DND-41 (cell line): ENCODE measurements around the gene DNA2.

Experiments
- EZH2 ChIP-seq: IDR thresholded peaks from 3 replicates; pipeline ENCODE4 v1.6.1; 2012; ENCODE audit warnings: borderline replicate concordance, low read depth, mild to moderate bottlenecking, moderate library complexity, low read length, inconsistent platforms; ENCODE audit not compliant: severe bottlenecking
- TF ChIP-seq, protein P1 (sequence below): IDR thresholded peaks from 2 replicates; pipeline ENCODE4 v1.5.1; 2012; ENCODE audit warnings: borderline replicate concordance, low read length, moderate library complexity, mild to moderate bottlenecking; ENCODE audit not compliant: poor library complexity, severe bottlenecking; ENCODE audit errors: extremely low read depth

GRCh38 chr10:68471586-68472408 lies at the start of gene DNA2:
- TF ChIP-seq, protein P1, sequence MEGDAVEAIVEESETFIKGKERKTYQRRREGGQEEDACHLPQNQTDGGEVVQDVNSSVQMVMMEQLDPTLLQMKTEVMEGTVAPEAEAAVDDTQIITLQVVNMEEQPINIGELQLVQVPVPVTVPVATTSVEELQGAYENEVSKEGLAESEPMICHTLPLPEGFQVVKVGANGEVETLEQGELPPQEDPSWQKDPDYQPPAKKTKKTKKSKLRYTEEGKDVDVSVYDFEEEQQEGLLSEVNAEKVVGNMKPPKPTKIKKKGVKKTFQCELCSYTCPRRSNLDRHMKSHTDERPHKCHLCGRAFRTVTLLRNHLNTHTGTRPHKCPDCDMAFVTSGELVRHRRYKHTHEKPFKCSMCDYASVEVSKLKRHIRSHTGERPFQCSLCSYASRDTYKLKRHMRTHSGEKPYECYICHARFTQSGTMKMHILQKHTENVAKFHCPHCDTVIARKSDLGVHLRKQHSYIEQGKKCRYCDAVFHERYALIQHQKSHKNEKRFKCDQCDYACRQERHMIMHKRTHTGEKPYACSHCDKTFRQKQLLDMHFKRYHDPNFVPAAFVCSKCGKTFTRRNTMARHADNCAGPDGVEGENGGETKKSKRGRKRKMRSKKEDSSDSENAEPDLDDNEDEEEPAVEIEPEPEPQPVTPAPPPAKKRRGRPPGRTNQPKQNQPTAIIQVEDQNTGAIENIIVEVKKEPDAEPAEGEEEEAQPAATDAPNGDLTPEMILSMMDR = no peak
- TF ChIP-seq EZH2 = no peak
